ENCODE data around the gene E2F6. TPM values are rescaled to one million over a fixed set of nuclear protein-coding genes. Genes with fewer than 3 reads are reported as not detected.

E2F6 gene
- total and polyA plus RNA-seq, 2 of the 13 experiments (the other 11 are each of a cell fraction or from before 2014, with no cell fraction given): 27.3 to 36.0 TPM

GRCh38 chr2:11477994-11478393, 12.0 kb upstream of the E2F6 start (continued):
- TF ChIP-seq ZNF34 (CRISPR knock-in tag; IDR thresholded peaks at IDR 0.05; ENCODE audit: borderline replicate concordance) (no peak), NR2F2 (IDR thresholded peaks at IDR 0.05; ENCODE audit: borderline replicate concordance, low read depth) (no peak; the same call in 1 of the 2 replicates), ZNF749 (CRISPR knock-in tag; IDR thresholded peaks at IDR 0.05; ENCODE audit: borderline replicate concordance) (peak; percentile 30; the same call in 1 of the 2 replicates), HDAC1 (CRISPR knock-in tag; IDR thresholded peaks at IDR 0.05) (no peak), ZNF883 (CRISPR knock-in tag; IDR thresholded peaks at IDR 0.05; ENCODE audit: not compliant biosample characterization) (no peak), MAF1 (CRISPR knock-in tag; IDR thresholded peaks at IDR 0.05; ENCODE audit: borderline replicate concordance) (no peak), ZNF660 (CRISPR knock-in tag; IDR thresholded peaks at IDR 0.05; ENCODE audit: borderline replicate concordance, low read depth) (no peak), SRSF9 (IDR thresholded peaks at IDR 0.05; ENCODE audit: borderline replicate concordance, insufficient read depth, low read depth, low read length, poor library complexity, severe bottlenecking) (no peak), HOXA3 (CRISPR knock-in tag; IDR thresholded peaks at IDR 0.05) (peak; percentile 23; the same call in 1 of the 2 replicates), ZBTB20 (CRISPR knock-in tag; IDR thresholded peaks at IDR 0.05; ENCODE audit: borderline replicate concordance, low read depth) (no peak), CBX5 (CRISPR knock-in tag; IDR thresholded peaks at IDR 0.05; ENCODE audit: borderline replicate concordance) (0 out of 2 replicates have a peak, but pooled peaks have one; percentile 56), ZSCAN30 (CRISPR knock-in tag; IDR thresholded peaks at IDR 0.05) (no peak), SAFB2 (CRISPR knock-in tag; IDR thresholded peaks at IDR 0.05; ENCODE audit: borderline replicate concordance, low read depth) (no peak; the same call in 1 of the 2 replicates), NCOR1 (IDR thresholded peaks at IDR 0.05; ENCODE audit: borderline replicate concordance, low read length) (no peak), ZNF556 (CRISPR knock-in tag; IDR thresholded peaks at IDR 0.05; ENCODE audit: borderline replicate concordance) (no peak), ZNF3 (CRISPR knock-in tag; IDR thresholded peaks at IDR 0.05) (no peak), ZSCAN9 (CRISPR knock-in tag; IDR thresholded peaks at IDR 0.05; ENCODE audit: borderline replicate concordance) (no peak), IKZF1 (IDR thresholded peaks at IDR 0.05) (no peak), ZNF737 (CRISPR knock-in tag; IDR thresholded peaks at IDR 0.05; ENCODE audit: borderline replicate concordance) (no peak)
- TF ChIP-seq, protein P1, sequence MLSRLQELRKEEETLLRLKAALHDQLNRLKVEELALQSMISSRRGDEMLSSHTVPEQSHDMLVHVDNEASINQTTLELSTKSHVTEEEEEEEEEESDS (CRISPR knock-in tag; IDR thresholded peaks at IDR 0.05; ENCODE audit: borderline replicate concordance): no peak
- TF ChIP-seq, protein P2, sequence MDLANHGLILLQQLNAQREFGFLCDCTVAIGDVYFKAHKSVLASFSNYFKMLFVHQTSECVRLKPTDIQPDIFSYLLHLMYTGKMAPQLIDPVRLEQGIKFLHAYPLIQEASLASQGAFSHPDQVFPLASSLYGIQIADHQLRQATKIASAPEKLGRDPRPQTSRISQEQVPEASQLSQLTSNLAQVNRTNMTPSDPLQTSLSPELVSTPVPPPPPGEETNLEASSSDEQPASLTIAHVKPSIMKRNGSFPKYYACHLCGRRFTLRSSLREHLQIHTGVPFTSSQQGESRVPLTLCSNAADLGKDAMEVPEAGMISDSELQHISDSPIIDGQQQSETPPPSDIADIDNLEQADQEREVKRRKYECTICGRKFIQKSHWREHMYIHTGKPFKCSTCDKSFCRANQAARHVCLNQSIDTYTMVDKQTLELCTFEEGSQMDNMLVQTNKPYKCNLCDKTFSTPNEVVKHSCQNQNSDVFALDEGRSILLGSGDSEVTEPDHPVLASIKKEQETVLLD (CRISPR knock-in tag; IDR thresholded peaks at IDR 0.05; ENCODE audit: low read depth): no peak
- TF ChIP-seq, protein P3, sequence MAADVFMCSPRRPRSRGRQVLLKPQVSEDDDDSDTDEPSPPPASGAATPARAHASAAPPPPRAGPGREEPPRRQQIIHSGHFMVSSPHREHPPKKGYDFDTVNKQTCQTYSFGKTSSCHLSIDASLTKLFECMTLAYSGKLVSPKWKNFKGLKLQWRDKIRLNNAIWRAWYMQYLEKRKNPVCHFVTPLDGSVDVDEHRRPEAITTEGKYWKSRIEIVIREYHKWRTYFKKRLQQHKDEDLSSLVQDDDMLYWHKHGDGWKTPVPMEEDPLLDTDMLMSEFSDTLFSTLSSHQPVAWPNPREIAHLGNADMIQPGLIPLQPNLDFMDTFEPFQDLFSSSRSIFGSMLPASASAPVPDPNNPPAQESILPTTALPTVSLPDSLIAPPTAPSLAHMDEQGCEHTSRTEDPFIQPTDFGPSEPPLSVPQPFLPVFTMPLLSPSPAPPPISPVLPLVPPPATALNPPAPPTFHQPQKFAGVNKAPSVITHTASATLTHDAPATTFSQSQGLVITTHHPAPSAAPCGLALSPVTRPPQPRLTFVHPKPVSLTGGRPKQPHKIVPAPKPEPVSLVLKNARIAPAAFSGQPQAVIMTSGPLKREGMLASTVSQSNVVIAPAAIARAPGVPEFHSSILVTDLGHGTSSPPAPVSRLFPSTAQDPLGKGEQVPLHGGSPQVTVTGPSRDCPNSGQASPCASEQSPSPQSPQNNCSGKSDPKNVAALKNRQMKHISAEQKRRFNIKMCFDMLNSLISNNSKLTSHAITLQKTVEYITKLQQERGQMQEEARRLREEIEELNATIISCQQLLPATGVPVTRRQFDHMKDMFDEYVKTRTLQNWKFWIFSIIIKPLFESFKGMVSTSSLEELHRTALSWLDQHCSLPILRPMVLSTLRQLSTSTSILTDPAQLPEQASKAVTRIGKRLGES (CRISPR knock-in tag; IDR thresholded peaks at IDR 0.05; ENCODE audit: borderline replicate concordance): no peak
- TF ChIP-seq, protein P4, sequence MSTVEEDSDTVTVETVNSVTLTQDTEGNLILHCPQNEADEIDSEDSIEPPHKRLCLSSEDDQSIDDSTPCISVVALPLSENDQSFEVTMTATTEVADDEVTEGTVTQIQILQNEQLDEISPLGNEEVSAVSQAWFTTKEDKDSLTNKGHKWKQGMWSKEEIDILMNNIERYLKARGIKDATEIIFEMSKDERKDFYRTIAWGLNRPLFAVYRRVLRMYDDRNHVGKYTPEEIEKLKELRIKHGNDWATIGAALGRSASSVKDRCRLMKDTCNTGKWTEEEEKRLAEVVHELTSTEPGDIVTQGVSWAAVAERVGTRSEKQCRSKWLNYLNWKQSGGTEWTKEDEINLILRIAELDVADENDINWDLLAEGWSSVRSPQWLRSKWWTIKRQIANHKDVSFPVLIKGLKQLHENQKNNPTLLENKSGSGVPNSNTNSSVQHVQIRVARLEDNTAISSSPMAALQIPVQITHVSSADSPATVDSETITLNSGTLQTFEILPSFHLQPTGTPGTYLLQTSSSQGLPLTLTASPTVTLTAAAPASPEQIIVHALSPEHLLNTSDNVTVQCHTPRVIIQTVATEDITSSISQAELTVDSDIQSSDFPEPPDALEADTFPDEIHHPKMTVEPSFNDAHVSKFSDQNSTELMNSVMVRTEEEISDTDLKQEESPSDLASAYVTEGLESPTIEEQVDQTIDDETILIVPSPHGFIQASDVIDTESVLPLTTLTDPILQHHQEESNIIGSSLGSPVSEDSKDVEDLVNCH (CRISPR knock-in tag; IDR thresholded peaks at IDR 0.05): no peak
- TF ChIP-seq, protein P5, sequence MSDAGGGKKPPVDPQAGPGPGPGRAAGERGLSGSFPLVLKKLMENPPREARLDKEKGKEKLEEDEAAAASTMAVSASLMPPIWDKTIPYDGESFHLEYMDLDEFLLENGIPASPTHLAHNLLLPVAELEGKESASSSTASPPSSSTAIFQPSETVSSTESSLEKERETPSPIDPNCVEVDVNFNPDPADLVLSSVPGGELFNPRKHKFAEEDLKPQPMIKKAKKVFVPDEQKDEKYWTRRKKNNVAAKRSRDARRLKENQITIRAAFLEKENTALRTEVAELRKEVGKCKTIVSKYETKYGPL (CRISPR knock-in tag; IDR thresholded peaks at IDR 0.05): no peak

Measured in HepG2 (cell line).